A549 (cell line): ENCODE measurements around the gene SGCE.

Experiments used
- FOSL2 ChIP-seq, 2 experiments: fragments of 450-650 bp in 1 of 2; fragments of >200 bp in 1 of 2; sonication (Bioruptor Twin) in 1 of 2; formaldehyde crosslinking; IDR thresholded peaks; 2 replicates each; pipeline versions ENCODE4 v1.5.0 to v1.6.1; 2016 to 2020; ENCODE audit warnings: mild to moderate bottlenecking in 1 of 2, moderate library complexity in 1 of 2
- HOXB5 ChIP-seq: fragments of 250-450 bp; sonication (Bioruptor Pico); IDR thresholded peaks from 2 replicates; pipeline ENCODE4 v1.5.0; 2020; ENCODE audit warnings: mild to moderate bottlenecking, moderate library complexity
- POLR2A ChIP-seq: IDR thresholded peaks from 2 replicates; pipeline ENCODE4 v1.6.1; 2012; ENCODE audit warnings: mild to moderate bottlenecking, low read length
- POLR2AphosphoS2 ChIP-seq: conservative IDR thresholded peaks from 2 replicates; pipeline ENCODE4 v1.6.1; 2012; ENCODE audit warnings: low read length, improper control_type of control experiment, inconsistent platforms
- RFX5 ChIP-seq: fragments of 450-650 bp; IDR thresholded peaks from 2 replicates; pipeline ENCODE4 v1.7.1; 2014; ENCODE audit warnings: antibody characterized with exemption, mild to moderate bottlenecking, moderate library complexity
- TF ChIP-seq, protein P1 (sequence below): IDR thresholded peaks from 2 replicates; pipeline ENCODE4 v1.6.1; 2012; ENCODE audit warnings: low read depth, borderline replicate concordance
- TF ChIP-seq, protein P2 (sequence below): fragments of >200 bp; sonication (Bioruptor Twin); formaldehyde crosslinking; IDR thresholded peaks from 3 replicates; pipeline ENCODE4 v1.5.1; 2016
- TF ChIP-seq, protein P3 (sequence below): fragments of 200-600 bp; sonication (generic); IDR thresholded peaks from 2 replicates; pipeline ENCODE4 v1.6.1; 2016; ENCODE audit warnings: antibody characterized with exemption, mild to moderate bottlenecking, moderate library complexity
- TF ChIP-seq, protein P4 (sequence below): IDR thresholded peaks from 2 replicates; pipeline ENCODE4 v1.6.1; 2012

DNA sequence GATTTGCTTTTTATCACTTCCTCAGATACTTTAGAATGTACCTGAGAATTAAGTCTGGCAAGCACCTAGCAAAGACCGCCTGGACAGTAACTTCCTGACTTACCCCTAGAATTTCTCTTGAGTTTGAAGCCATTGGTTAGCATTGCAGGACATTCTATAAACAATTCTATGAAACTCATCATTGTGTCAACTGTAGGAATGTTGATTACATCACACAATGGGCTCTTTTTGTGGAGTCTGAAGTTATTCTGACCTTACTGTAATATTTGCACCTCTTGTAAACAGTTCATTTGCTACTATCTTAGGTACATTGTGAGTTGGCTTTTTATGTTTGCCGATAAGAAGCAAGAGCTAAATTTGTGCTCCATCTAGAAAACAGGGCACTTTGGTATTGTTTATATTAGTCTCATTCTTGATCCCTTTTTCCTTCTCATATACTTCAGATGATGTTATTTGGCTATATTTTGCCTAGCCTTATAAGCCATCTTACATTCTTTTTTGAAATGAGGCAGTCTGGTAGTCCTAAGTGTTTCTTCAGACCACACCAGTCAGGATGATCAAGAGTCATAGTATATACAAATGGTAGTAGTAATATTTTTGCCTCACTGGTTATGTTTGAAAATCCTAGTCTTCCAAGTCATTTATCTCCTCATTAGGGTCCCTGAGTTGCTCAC lies 94.0 kb downstream of the SGCE start:
- TF ChIP-seq RFX5 (no peak), POLR2AphosphoS2 (no peak), HOXB5 (CRISPR knock-in tag) (no peak), FOSL2 (IDR thresholded peaks at IDR 0.05) (no peak), FOSL2 (CRISPR knock-in tag; IDR thresholded peaks at IDR 0.05) (no peak), POLR2A (no peak)
- TF ChIP-seq, protein P1, sequence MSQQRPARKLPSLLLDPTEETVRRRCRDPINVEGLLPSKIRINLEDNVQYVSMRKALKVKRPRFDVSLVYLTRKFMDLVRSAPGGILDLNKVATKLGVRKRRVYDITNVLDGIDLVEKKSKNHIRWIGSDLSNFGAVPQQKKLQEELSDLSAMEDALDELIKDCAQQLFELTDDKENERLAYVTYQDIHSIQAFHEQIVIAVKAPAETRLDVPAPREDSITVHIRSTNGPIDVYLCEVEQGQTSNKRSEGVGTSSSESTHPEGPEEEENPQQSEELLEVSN: no peak
- TF ChIP-seq, protein P2, sequence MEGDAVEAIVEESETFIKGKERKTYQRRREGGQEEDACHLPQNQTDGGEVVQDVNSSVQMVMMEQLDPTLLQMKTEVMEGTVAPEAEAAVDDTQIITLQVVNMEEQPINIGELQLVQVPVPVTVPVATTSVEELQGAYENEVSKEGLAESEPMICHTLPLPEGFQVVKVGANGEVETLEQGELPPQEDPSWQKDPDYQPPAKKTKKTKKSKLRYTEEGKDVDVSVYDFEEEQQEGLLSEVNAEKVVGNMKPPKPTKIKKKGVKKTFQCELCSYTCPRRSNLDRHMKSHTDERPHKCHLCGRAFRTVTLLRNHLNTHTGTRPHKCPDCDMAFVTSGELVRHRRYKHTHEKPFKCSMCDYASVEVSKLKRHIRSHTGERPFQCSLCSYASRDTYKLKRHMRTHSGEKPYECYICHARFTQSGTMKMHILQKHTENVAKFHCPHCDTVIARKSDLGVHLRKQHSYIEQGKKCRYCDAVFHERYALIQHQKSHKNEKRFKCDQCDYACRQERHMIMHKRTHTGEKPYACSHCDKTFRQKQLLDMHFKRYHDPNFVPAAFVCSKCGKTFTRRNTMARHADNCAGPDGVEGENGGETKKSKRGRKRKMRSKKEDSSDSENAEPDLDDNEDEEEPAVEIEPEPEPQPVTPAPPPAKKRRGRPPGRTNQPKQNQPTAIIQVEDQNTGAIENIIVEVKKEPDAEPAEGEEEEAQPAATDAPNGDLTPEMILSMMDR: no peak
- TF ChIP-seq, protein P3, sequence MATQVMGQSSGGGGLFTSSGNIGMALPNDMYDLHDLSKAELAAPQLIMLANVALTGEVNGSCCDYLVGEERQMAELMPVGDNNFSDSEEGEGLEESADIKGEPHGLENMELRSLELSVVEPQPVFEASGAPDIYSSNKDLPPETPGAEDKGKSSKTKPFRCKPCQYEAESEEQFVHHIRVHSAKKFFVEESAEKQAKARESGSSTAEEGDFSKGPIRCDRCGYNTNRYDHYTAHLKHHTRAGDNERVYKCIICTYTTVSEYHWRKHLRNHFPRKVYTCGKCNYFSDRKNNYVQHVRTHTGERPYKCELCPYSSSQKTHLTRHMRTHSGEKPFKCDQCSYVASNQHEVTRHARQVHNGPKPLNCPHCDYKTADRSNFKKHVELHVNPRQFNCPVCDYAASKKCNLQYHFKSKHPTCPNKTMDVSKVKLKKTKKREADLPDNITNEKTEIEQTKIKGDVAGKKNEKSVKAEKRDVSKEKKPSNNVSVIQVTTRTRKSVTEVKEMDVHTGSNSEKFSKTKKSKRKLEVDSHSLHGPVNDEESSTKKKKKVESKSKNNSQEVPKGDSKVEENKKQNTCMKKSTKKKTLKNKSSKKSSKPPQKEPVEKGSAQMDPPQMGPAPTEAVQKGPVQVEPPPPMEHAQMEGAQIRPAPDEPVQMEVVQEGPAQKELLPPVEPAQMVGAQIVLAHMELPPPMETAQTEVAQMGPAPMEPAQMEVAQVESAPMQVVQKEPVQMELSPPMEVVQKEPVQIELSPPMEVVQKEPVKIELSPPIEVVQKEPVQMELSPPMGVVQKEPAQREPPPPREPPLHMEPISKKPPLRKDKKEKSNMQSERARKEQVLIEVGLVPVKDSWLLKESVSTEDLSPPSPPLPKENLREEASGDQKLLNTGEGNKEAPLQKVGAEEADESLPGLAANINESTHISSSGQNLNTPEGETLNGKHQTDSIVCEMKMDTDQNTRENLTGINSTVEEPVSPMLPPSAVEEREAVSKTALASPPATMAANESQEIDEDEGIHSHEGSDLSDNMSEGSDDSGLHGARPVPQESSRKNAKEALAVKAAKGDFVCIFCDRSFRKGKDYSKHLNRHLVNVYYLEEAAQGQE: no peak
- TF ChIP-seq, protein P4, sequence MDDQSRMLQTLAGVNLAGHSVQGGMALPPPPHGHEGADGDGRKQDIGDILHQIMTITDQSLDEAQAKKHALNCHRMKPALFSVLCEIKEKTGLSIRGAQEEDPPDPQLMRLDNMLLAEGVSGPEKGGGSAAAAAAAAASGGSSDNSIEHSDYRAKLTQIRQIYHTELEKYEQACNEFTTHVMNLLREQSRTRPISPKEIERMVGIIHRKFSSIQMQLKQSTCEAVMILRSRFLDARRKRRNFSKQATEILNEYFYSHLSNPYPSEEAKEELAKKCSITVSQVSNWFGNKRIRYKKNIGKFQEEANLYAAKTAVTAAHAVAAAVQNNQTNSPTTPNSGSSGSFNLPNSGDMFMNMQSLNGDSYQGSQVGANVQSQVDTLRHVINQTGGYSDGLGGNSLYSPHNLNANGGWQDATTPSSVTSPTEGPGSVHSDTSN: no peak
